ENCODE measurements around the gene WIF1.

The WIF1 gene

GRCh38 chr12:65121049-65121955, at the start of gene WIF1:
TSS of gene WIF1 (minus strand) at chr12:65121305. CDS start at chr12:65121191, 114 bp downstream.
- peak; percentile 69 for DNase-seq (ENCODE audit: low read depth, low spot score)

DNA sequence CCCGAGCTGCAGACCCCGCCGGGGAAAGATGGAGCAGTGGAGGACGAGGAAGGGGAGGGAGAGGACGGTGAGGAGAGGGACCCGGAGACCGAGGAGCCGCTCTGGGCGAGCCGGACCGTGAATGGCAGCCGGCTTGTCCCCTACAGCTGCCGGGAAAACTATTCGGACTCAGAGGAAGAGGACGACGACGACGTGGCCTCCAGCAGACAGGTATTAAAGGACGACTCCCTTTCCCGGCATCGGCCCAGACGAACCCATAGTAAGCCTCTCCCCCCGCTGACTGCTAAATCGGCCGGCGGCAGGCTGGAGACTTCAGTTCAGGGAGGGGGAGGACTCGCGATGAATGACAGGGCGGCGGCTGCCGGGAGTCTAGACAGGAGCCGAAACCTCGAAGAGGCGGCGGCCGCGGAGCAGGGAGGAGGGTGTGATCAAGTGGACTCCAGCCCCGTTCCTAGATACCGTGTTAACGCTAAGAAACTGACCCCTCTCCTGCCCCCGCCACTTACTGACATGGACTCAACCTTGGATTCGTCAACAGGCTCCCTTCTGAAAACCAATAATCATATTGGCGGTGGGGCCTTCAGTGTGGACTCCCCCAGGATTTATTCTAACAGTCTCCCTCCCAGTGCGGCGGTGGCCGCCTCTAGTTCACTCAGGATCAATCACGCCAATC, 49.2 kb upstream of the WIF1 start:
- peak; percentile 85 for DNase-seq (ENCODE audit: low read depth, low spot score)

DNA sequence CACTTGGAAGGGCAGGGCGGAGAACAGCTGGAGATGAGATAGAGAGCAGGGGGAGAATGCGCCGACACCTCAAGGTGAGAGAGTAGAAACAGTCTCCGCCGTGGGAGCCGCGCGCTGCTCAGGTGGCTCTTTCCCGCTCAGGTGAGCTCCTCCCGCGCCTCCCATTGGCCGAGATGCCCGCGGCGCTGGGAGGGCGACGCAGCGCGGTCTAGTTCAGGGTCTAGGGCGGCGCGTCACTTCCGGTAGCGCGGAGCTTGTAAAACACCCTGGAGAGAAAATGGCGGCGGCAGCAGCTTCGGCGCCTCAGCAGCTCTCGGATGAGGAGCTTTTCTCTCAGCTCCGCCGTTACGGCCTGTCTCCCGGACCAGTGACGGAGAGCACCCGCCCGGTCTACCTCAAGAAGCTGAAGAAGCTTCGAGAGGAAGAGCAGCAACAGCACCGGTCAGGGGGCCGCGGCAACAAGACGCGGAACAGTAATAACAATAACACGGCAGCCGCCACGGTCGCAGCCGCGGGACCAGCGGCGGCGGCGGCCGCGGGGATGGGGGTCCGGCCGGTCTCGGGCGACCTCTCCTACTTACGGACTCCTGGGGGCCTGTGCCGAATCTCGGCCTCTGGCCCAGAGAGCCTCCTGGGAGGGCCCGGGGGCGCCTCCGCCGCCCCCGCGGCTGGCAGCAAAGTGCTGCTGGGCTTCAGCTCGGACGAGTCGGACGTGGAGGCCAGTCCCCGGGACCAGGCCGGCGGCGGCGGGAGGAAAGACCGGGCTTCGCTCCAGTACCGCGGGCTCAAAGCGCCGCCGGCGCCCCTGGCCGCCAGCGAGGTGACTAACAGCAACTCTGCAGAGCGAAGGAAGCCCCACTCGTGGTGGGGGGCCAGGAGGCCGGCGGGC, 48.5 kb upstream of the WIF1 start, which contains the start of gene LEMD3:
LEMD3 (plus strand) TSS at position 264 of the 889 bp plus-strand sequence; CDS start at position 278, 14 bp downstream.
- peak; percentile 95 for DNase-seq (ENCODE audit: low read depth, low spot score)

GRCh38 chr12:65168681-65169319, 47.7 kb upstream of the WIF1 start:
- DNase-seq (ENCODE audit: low read depth, low spot score) = no peak

DNA sequence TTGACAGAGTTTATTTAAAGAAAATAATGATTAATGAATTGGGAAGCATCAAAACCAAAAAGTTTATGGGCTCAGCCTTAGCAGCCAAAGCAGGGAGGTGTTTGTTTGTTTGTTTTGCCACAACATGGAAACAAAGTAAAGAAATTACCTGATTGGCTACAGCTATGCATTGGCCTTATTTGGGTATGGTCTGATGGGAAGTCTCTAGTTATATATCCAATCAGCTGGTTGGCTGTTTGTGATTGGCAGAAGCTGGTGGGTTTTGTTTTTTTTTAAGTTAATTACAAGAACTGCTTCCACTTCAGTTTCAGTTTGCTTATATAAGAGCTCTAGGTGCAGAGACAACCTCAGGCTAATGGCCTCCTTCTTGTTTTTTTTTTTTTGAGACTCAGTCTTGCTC, 43.7 kb upstream of the WIF1 start:
- DNase-seq (ENCODE audit: low read depth, low spot score) = no peak

GRCh38 chr12:65164244-65164643, 43.1 kb upstream of the WIF1 start:
- no peak for DNase-seq (ENCODE audit: low read depth, low spot score)

DNA sequence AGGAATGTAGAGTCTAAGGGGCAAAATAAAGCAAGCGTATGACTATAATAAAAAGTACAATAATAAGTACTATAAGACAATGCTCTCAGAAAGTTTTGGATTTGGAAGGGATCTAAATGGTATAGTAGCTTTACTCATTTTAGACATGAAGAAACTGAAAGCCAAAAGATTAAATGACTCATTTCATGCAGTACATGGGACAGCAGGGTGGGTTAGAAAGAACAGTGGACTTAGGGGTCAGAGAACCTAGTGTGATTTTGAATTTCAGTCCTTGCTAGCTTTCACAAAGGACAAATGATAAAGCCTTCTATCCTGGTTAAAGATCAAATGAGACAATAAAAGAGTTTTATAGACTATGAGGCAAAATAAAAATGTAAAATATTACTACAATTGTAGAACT, 41.5 kb upstream of the WIF1 start:
- DNase-seq (ENCODE audit: low read depth, low spot score) = no peak

- DNase-seq (ENCODE audit: low read depth, low spot score) = no peak
Measured at GRCh38 chr12:65157091-65157490, 36.0 kb upstream of the WIF1 start.

GRCh38 chr12:65156366-65156841, 35.3 kb upstream of the WIF1 start:
- DNase-seq (ENCODE audit: low read depth, low spot score) = no peak

- no peak for DNase-seq (ENCODE audit: low read depth, low spot score)
Measured at GRCh38 chr12:65155784-65156183, 34.7 kb upstream of the WIF1 start.

DNA sequence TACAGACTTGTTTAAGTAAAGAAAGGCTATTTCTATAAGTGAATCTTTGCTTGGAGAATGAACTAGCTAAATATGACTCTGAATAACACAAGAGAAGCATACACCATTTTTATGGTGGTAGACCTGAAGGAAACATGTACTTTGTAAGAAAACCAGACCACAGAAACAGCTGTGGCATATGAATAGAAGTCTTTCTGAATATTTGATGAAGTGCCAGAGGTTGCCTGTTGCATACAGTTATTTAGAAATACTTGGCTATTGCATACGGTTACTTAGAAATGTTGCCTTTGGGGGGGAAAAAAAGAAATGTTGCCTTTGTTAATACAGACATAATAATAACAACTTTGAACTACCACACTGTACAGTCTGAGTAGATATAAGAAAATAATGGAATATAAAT, 31.5 kb upstream of the WIF1 start:
- no peak for DNase-seq (ENCODE audit: low read depth, low spot score)

GRCh38 chr12:65152012-65152411, 30.9 kb upstream of the WIF1 start:
- no peak for DNase-seq (ENCODE audit: low read depth, low spot score)

DNA sequence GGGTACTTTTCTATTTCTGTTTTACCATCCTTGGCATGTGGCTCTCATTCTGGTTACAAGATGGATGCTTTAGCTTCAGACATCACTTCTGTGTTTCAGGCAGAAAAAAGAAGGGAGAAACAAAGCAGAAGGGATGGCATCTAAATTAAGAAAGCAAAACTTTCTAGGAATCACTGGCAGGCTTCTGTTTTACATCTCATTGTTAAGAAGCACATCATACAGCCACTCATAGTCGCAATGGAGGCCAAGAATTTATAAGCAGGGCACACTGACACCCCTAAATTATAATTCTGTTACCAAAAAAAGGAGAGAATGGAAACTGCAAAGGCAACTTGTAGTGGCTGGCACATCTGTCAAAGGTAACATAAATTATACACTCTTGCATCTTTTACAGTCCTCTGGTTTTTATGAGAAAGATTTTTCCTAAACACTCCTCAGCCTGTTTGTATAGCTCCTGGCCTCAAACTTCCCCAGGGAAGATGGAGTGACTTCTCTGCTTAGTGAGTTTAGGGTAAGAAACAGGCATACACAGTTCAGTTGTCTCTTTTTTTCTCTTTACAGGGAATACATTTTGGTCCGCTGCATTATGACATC, 26.3 kb upstream of the WIF1 start:
- DNase-seq (ENCODE audit: low read depth, low spot score) = no peak

GRCh38 chr12:65140738-65141137, 19.6 kb upstream of the WIF1 start:
- DNase-seq (ENCODE audit: low read depth, low spot score) = no peak

GRCh38 chr12:65139389-65139788, 18.3 kb upstream of the WIF1 start:
- DNase-seq (ENCODE audit: low read depth, low spot score) = no peak

DNA sequence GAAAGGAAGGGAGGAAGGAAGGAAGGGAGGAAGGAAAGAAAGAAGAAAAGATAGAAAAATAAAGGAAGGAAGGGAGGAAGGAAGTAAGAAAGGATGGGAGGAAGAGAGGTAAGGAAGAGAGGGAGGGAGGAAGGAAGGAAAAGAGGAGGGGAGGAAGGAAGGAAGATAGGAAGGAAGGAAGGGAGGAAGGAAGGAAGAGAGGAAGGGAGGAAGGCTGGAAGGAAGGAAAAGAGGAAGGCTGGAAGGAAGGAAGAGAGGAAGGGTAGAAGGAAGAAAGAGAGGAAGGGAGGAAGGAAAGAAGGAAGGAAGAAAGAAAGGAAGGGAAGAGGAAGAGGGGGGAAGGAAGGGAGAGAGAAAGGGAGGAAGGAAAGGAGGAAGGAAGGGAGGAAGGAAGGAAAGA, 12.8 kb upstream of the WIF1 start:
- DNase-seq (ENCODE audit: low read depth, low spot score) = no peak

DNA sequence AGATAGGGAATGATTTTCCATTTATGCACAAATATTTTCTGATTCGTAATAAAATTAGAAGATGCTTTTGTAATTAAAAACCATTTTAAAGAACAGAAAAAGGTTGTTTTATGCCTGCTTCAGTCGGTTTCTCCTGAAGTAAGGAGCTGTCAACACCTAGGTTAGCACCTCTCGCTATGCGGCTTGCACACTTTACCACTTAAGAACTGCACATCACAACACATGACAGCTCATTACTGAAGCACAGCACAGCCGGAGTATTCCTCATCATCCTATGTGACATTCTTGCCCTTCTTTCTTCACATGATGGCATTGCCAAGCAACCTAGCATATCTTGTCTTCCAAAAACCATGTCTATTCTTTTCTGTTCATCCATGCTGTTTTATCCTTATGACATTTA, 5.4 kb upstream of the WIF1 start:
- DNase-seq (ENCODE audit: low read depth, low spot score) = no peak

GRCh38 chr12:65125975-65126374, 4.9 kb upstream of the WIF1 start:
- no peak for DNase-seq (ENCODE audit: low read depth, low spot score)

- no peak for DNase-seq (ENCODE audit: low read depth, low spot score)
Measured at GRCh38 chr12:65125247-65125646, 4.1 kb upstream of the WIF1 start.

DNA sequence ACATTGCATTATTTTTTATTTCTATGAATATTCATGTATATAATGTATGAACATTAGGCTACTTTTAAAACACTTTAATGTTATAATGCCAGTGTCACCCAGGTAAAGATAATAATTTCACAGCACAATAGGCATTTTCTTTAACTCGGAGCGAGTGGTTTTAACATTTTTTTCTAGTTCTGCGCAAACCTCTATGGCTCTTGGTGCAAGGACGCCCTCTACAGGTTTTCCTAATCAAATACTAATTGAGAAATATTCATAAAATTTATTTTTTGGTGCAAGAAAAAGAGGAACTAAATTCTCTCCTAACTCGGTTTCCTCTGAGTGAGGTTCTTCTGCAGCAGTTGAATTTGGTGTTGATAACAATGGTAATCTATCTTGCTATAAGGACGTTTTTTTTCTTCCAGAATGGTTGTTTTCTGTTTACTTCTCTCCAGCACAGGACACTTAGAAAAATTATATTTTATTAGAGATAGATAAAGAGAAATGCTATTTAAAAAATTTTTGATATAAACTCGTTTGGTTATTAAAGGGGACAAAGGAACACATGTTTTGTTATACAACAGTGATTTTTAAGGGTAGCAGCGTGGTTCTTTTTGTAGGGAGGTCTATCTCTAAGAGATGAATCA, 2.4 kb upstream of the WIF1 start:
- DNase-seq (ENCODE audit: low read depth, low spot score) = no peak

All from ELF-1 (cell line).